HG03342 (cell line): ENCODE results near the gene PACC1.

Experiments
- ATAC-seq: cut with Tn5 transposase; IDR thresholded peaks from one replicate; pipeline ENCODE4 v1.9.1; 2021; ENCODE audit warnings: mild to moderate bottlenecking, moderate library complexity; ENCODE audit not compliant: unreplicated experiment

The PACC1 gene

GRCh38 chr1:212414328-212415106 lies at the start of gene PACC1:
Gene PACC1 (minus strand): TSS chr1:212414886. CDS start chr1:212414757, 129 bp downstream.
- ATAC-seq, result peak; percentile 98

- no peak for ATAC-seq
These were observed 49.0 kb upstream of the PACC1 start for GRCh38 chr1:212463565-212464285.

- no peak for ATAC-seq
These were observed 47.4 kb upstream of the PACC1 start for GRCh38 chr1:212461916-212462660.

GRCh38 chr1:212460376-212460775 lies 45.7 kb upstream of the PACC1 start:
- ATAC-seq, result no peak

- ATAC-seq, result no peak
These were observed 45.0 kb upstream of the PACC1 start for GRCh38 chr1:212459656-212460055.

- ATAC-seq, result no peak
These were observed 44.1 kb upstream of the PACC1 start for GRCh38 chr1:212458817-212459216.

- no peak for ATAC-seq
These were observed 43.2 kb upstream of the PACC1 start for GRCh38 chr1:212457740-212458338.

- ATAC-seq, result peak; percentile 64
These were observed 41.3 kb upstream of the PACC1 start for GRCh38 chr1:212455803-212456528.

- no peak for ATAC-seq
These were observed 40.7 kb upstream of the PACC1 start for GRCh38 chr1:212455401-212455800.

- ATAC-seq, result no peak
These were observed 40.1 kb upstream of the PACC1 start for GRCh38 chr1:212454741-212455140.

GRCh38 chr1:212453156-212453857 lies 38.6 kb upstream of the PACC1 start:
- no peak for ATAC-seq

GRCh38 chr1:212452323-212453155 lies 37.9 kb upstream of the PACC1 start:
- ATAC-seq, result no peak

GRCh38 chr1:212451416-212452322 lies 37.0 kb upstream of the PACC1 start:
- no peak for ATAC-seq

- no peak for ATAC-seq
These were observed 35.7 kb upstream of the PACC1 start for GRCh38 chr1:212450331-212450881.

GRCh38 chr1:212447478-212447877 lies 32.8 kb upstream of the PACC1 start:
- ATAC-seq, result no peak

GRCh38 chr1:212446333-212446732 lies 31.6 kb upstream of the PACC1 start:
- no peak for ATAC-seq

- no peak for ATAC-seq
These were observed 27.7 kb upstream of the PACC1 start for GRCh38 chr1:212442408-212442807.

GRCh38 chr1:212440419-212440818 lies 25.7 kb upstream of the PACC1 start:
- ATAC-seq, result no peak
